Tibial nerve (tissue), 4 donors: Measurements from ENCODE around the gene NME5.

Source experiments
- CTCF ChIP-seq, 5 experiments: fragments of 200-600 bp in 3 of 5; fragments of 450-650 bp in 2 of 5; sonication (generic) in 3 of 5; IDR thresholded peaks; one replicate each; pipeline ENCODE4 v1.5.1; 2016 to 2019; ENCODE audit warnings: antibody characterized with exemption in 5 of 5, mild to moderate bottlenecking in 3 of 5, moderate library complexity in 2 of 5
- EP300 ChIP-seq, 2 donors: sonication (generic); formaldehyde crosslinking; IDR thresholded peaks; one replicate each; pipeline ENCODE4 v1.6.1; 2017; ENCODE audit warnings: antibody characterized with exemption in 2 of 2, mild to moderate bottlenecking in 1 of 2
- POLR2A ChIP-seq, 2 donors: fragments of 450-650 bp; IDR thresholded peaks; one replicate each; pipeline ENCODE4 v1.6.1; 2017; ENCODE audit warnings: antibody characterized with exemption in 2 of 2, mild to moderate bottlenecking in 2 of 2, moderate library complexity in 2 of 2

DNA sequence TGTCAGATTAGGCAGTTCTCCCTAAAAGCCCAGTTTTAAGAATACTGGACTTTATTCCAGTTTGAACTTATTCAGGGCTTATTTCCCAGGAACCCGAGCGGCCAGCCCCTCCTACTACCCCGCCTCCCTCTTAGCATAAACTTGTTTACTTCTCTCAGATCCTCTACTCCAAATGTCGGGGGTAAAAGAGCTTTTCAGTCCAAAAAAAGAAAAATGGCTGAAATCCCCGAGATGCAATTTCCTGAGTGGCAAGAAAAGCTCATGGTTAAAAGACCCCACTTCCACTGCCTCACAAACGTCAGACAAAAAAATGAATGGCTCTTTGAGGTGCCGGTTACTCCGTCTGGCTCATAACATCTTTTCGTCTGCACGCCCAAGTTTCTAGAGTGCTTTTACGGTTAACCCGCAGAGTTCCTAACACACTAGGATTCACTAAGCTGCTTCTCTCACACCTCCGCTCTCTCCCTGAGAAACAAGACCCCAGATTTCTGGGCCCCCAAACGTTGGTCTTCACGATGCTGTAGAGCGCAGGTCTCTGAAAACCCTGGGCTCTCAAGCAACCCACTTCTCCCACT is 38.8 kb upstream of the NME5 start:
- TF ChIP-seq POLR2A (IDR thresholded peaks at IDR 0.05) (no peak), CTCF (IDR thresholded peaks at IDR 0.05) (no peak), EP300 (IDR thresholded peaks at IDR 0.05) (no peak)
